ENCODE results near the gene PTPRS.
A peak's percentile ranks its signal among the peaks of the same experiment; 100 is the strongest.

Gene PTPRS

GRCh38 chr19:5296457-5297271, 43.9 kb downstream of the PTPRS start:
- no peak overlapping the region for H3K4me3 ChIP-seq (ENCODE audit: low read depth, low read length)
- TF ChIP-seq CTCF (IDR thresholded peaks at IDR 0.05; ENCODE audit: low read depth, low read length, missing control alignments), result no peak
- no peak for DNase-seq (ENCODE audit: low read depth)

GRCh38 chr19:5296021-5296420, 44.6 kb downstream of the PTPRS start:
- no peak for DNase-seq (ENCODE audit: low read depth)
- H3K4me3 ChIP-seq (ENCODE audit: low read depth, low read length), result no peak overlapping the region
- no peak for TF ChIP-seq CTCF (IDR thresholded peaks at IDR 0.05; ENCODE audit: low read depth, low read length, missing control alignments)

GRCh38 chr19:5294403-5295160, 46.0 kb downstream of the PTPRS start:
- H3K4me3 ChIP-seq (ENCODE audit: low read depth, low read length), result no peak overlapping the region
- no peak for DNase-seq (ENCODE audit: low read depth)

GRCh38 chr19:5293612-5294378, 46.8 kb downstream of the PTPRS start:
- TF ChIP-seq CTCF (IDR thresholded peaks at IDR 0.05; ENCODE audit: low read depth, low read length, missing control alignments), result no peak
- DNase-seq (ENCODE audit: low read depth), result no peak
- no peak overlapping the region for H3K4me3 ChIP-seq (ENCODE audit: low read depth, low read length)

More at GRCh38 chr19:5294403-5295160, 46.0 kb downstream of the PTPRS start:
- no peak for TF ChIP-seq CTCF (IDR thresholded peaks at IDR 0.05; ENCODE audit: low read depth, low read length, missing control alignments)

GRCh38 chr19:5292822-5293611, 47.6 kb downstream of the PTPRS start:
- DNase-seq (ENCODE audit: low read depth), result no peak
- no peak for TF ChIP-seq CTCF (IDR thresholded peaks at IDR 0.05; ENCODE audit: low read depth, low read length, missing control alignments)
- peak overlapping the region; percentile 16; the same call in 1 of the 2 replicates for H3K4me3 ChIP-seq (ENCODE audit: low read depth, low read length)

- H3K4me3 ChIP-seq (ENCODE audit: low read depth, low read length), result no peak overlapping the region
- no peak for TF ChIP-seq CTCF (IDR thresholded peaks at IDR 0.05; ENCODE audit: low read depth, low read length, missing control alignments)
- no peak for DNase-seq (ENCODE audit: low read depth)
Measured at GRCh38 chr19:5292453-5292821, 48.2 kb downstream of the PTPRS start.
